Measurements from ENCODE around the gene CLIP2. TPM values are rescaled to one million over a fixed set of nuclear protein-coding genes. Genes with fewer than 3 reads are reported as not detected.
"Not testable (repeated sequence)": the region's sequence is repeated elsewhere in the genome, so short reads cannot be mapped to it uniquely, and the experiment has no call there.

Gene CLIP2
- polyA plus RNA-seq, 1 of the 3 experiments (the other 2 are of a cell fraction): 14.3 TPM

- TF ChIP-seq TAF1 (IDR thresholded peaks at IDR 0.05; ENCODE audit: borderline replicate concordance, low read depth, low read length) (no peak), FOXM1 (IDR thresholded peaks at IDR 0.05; ENCODE audit: low read depth) (no peak)
These were observed 140.0 kb downstream of the CLIP2 start (continued) for GRCh38 chr7:74429153-74429747.

- H3K9ac ChIP-seq; H3K9me3 ChIP-seq; DNase-seq; H3K36me3 ChIP-seq (replicated peaks in 1 of 2; ENCODE audit: control insufficient read depth in 1 of 2, insufficient read depth in 2 of 2, low read length in 1 of 2); POLR2A ChIA-PET; H3K27ac ChIP-seq (ENCODE audit: low read depth in 2 of 2, low read length in 1 of 2); H3F3A ChIP-seq (replicated peaks; ENCODE audit: insufficient read depth); H3K4me2 ChIP-seq; H3K27me3 ChIP-seq (ENCODE audit: insufficient read depth); H3K9me2 ChIP-seq; H4K20me1 ChIP-seq (ENCODE audit: insufficient read depth); H2AFZ ChIP-seq (ENCODE audit: low read depth); H3K4me3 ChIP-seq (ENCODE audit: low read depth in 2 of 2, low read length in 1 of 2); H3K4me1 ChIP-seq (ENCODE audit: control insufficient read depth in 1 of 2, insufficient read depth in 2 of 2, low read depth in 1 of 2, low read length in 1 of 2); H3K79me2 ChIP-seq (ENCODE audit: insufficient read depth): not testable (repeated sequence)
- CTCF ChIA-PET: interaction anchor here (0.9 to 5.1 kb wide), 4 partner anchors 13 to 466 kb away, joined by 3 to 32 read pairs (median 8); no protein-coding TSS in a partner anchor
- 91% methylated on average over 9 of the region's 9 CpGs for WGBS (ENCODE audit: low lambda C conversion rate)
These were observed 141.2 kb downstream of the CLIP2 start for GRCh38 chr7:74430409-74430808.

GRCh38 chr7:74430961-74431466 is 141.8 kb downstream of the CLIP2 start:
- Histone ChIP-seq H3K9me2 (no peaks in the 10 kb centered on the region), H3F3A (replicated peaks; ENCODE audit: insufficient read depth) (no peaks in the 10 kb centered on the region), H3K9me3 (no peaks in the 10 kb centered on the region), H3K4me1 (ENCODE audit: control insufficient read depth in 1 of 2, insufficient read depth in 2 of 2, low read depth in 1 of 2, low read length in 1 of 2) (peaks cover 0 to 8% of the 10 kb centered on the region in 2 experiments; a peak in 1 of 4 replicates), H3K9ac (no peak overlapping the region), H3K4me2 (no peak overlapping the region), H3K36me3 (replicated peaks in 1 of 2; ENCODE audit: control insufficient read depth in 1 of 2, insufficient read depth in 2 of 2, low read length in 1 of 2) (no peaks in the 10 kb centered on the region), H3K27ac (ENCODE audit: low read depth in 2 of 2, low read length in 1 of 2) (no peak overlapping the region), H4K20me1 (ENCODE audit: insufficient read depth) (no peaks in the 10 kb centered on the region), H3K79me2 (ENCODE audit: insufficient read depth) (no peaks in the 10 kb centered on the region), H2AFZ (ENCODE audit: low read depth) (no peak overlapping the region), H3K27me3 (ENCODE audit: insufficient read depth) (no peaks in the 10 kb centered on the region), H3K4me3 (ENCODE audit: low read depth in 2 of 2, low read length in 1 of 2) (no peak overlapping the region)
- POLR2A ChIA-PET: no interaction called here
- TF ChIP-seq GABPA (IDR thresholded peaks at IDR 0.05; ENCODE audit: low read depth) (no peak), ELF1 (IDR thresholded peaks at IDR 0.05) (no peak), EZH2phosphoT487 (IDR thresholded peaks at IDR 0.05; ENCODE audit: borderline replicate concordance, low read depth) (no peak), CTCF (IDR thresholded peaks at IDR 0.05) (no peak), RXRA (IDR thresholded peaks at IDR 0.05; ENCODE audit: borderline replicate concordance, low read depth) (no peak), FOSL2 (IDR thresholded peaks at IDR 0.05; ENCODE audit: borderline replicate concordance, low read depth) (no peak), USF2 (IDR thresholded peaks at IDR 0.05; ENCODE audit: borderline replicate concordance, low read depth, low read length) (no peak), TAF1 (IDR thresholded peaks at IDR 0.05; ENCODE audit: borderline replicate concordance, low read depth, low read length) (no peak), TCF12 (IDR thresholded peaks at IDR 0.05) (no peak), CHD2 (IDR thresholded peaks at IDR 0.05; ENCODE audit: low read length, partially characterized antibody) (no peak)
- 87% methylated on average over 11 of the region's 12 CpGs for WGBS (ENCODE audit: low lambda C conversion rate)
- no peak for DNase-seq
- CTCF ChIA-PET: interaction anchor here (0.6 to 2.8 kb wide), 7 partner anchors 9 to 466 kb away, joined by 3 to 8 read pairs (median 3); no protein-coding TSS in a partner anchor

- H2AFZ ChIP-seq (ENCODE audit: low read depth); H3K79me2 ChIP-seq (ENCODE audit: insufficient read depth); POLR2A ChIA-PET; DNase-seq; H3K27me3 ChIP-seq (ENCODE audit: insufficient read depth); H3F3A ChIP-seq (replicated peaks; ENCODE audit: insufficient read depth); H3K4me2 ChIP-seq; H3K27ac ChIP-seq (ENCODE audit: low read depth in 2 of 2, low read length in 1 of 2); H3K9ac ChIP-seq; H3K4me1 ChIP-seq (ENCODE audit: control insufficient read depth in 1 of 2, insufficient read depth in 2 of 2, low read depth in 1 of 2, low read length in 1 of 2); H3K9me2 ChIP-seq; H4K20me1 ChIP-seq (ENCODE audit: insufficient read depth); H3K36me3 ChIP-seq (replicated peaks in 1 of 2; ENCODE audit: control insufficient read depth in 1 of 2, insufficient read depth in 2 of 2, low read length in 1 of 2); H3K4me3 ChIP-seq (ENCODE audit: low read depth in 2 of 2, low read length in 1 of 2): not testable (repeated sequence)
- H3K9me3 ChIP-seq: peaks cover 11% of the 10 kb centered on the region
- 86% methylated on average over 1 of the region's 1 CpG for WGBS (ENCODE audit: low lambda C conversion rate)
- CTCF ChIA-PET: interaction anchor here (3.1 kb wide), 1 partner anchor 9 kb away, joined by 8 read pairs; no protein-coding TSS in a partner anchor
These were observed 148.0 kb downstream of the CLIP2 start for GRCh38 chr7:74437291-74437571.
